LNCaP clone FGC (cell line): ENCODE results near the gene RFFL.
"Not testable (repeated sequence)": the region's sequence is repeated elsewhere in the genome, so short reads cannot be mapped to it uniquely, and the experiment has no call there.

Experiments used
- DNase-seq: peaks from one replicate; pipeline ENCODE4 v3.0.0-alpha.2; 2011; ENCODE audit warnings: low read depth
- H3K4me3 ChIP-seq: 2 replicates; pipeline ENCODE4 v1.5.1; 2011; ENCODE audit warnings: mild to moderate bottlenecking, low read depth, low read length, control low read depth
- CTCF ChIP-seq: IDR thresholded peaks from 2 replicates; pipeline ENCODE4 v1.5.1; 2012; ENCODE audit warnings: mild to moderate bottlenecking; ENCODE audit not compliant: control insufficient read depth, insufficient read depth; ENCODE audit errors: extremely low read depth

Gene RFFL

DNA sequence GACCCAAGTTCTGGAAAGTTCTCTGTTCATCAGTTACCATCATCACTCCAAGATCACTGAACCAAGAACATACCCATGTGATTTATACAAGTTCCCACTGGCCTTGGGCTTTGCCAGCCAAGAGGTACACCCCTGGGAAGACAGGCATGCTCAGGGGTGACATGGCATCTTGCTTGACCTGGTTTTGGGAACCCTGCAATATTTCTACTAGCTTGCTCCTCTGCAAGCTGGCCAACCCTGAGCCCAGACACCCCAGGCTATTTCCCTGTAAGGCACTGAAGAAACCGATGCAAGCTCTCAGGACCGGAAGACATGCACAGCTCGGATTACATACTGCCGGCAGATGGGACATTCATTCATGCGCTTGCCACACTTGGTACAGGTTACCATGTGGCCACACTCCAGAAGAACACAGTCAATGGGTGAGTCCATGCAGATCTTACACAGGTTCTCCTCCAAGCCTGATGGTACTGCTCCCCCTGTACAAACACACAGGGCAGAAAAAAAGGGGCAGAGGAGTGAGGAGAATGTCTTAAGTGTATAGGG is 51.8 kb downstream of the RFFL start:
- no peak for TF ChIP-seq CTCF
- no peak for DNase-seq
- no peak overlapping the region for H3K4me3 ChIP-seq

- no peak for DNase-seq
- no peak for TF ChIP-seq CTCF
These were observed 53.4 kb downstream of the RFFL start for GRCh38 chr17:35010093-35010492.

DNA sequence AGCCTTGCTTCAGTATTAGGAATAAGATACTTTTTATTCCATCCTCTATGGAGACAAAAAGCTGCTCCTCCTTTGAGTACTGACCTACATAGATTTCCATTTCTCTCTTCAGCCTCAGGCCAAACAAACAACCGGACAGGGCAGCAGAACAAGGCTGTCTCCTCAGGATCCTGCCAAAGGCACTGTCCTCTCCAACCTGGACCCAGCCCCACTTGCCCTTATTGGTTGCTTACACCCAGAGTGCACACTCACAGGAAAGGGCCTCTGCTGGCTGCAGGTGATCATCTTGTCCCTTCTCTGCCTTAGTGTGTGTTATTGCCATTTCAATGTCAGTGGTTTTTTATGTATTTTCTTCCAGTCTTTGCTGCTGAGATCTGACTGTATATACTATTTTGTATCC is 56.5 kb downstream of the RFFL start:
- TF ChIP-seq CTCF, result no peak
- DNase-seq, result no peak
- H3K4me3 ChIP-seq, result no peak overlapping the region

More at GRCh38 chr17:35010093-35010492, 53.4 kb downstream of the RFFL start:
- H3K4me3 ChIP-seq, result no peak overlapping the region

GRCh38 chr17:35006345-35006744 is 57.2 kb downstream of the RFFL start:
- no peak for DNase-seq
- H3K4me3 ChIP-seq, result no peak overlapping the region
- TF ChIP-seq CTCF, result no peak

- TF ChIP-seq CTCF, result no peak
- no peak overlapping the region for H3K4me3 ChIP-seq
- no peak for DNase-seq
These were observed 59.7 kb downstream of the RFFL start for GRCh38 chr17:35003778-35004177.

GRCh38 chr17:35002876-35003551 is 60.5 kb downstream of the RFFL start:
- no peak for TF ChIP-seq CTCF
- DNase-seq, result peak; percentile 72
- H3K4me3 ChIP-seq, result no peak overlapping the region

DNA sequence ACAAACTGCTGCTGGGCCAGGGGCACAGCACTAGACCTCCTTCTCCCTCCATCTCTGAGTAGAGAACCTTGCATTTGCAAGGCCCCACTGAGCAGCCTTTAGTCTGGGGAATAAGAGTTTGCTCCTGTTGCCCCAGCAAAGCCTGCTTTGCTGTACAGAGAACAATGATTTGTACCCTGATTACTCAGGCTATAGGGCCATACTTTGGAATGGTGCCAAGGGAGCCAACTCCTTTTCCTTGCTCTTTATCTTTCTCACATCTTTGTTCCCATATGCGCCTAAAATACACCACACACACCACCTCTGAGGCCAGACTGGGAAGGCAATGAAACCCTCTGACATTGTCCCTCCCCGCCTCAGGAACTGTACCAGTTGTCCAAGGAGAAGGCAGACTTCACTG is 62.0 kb downstream of the RFFL start:
- TF ChIP-seq CTCF, result no peak
- no peak for DNase-seq
- H3K4me3 ChIP-seq, result no peak overlapping the region

DNA sequence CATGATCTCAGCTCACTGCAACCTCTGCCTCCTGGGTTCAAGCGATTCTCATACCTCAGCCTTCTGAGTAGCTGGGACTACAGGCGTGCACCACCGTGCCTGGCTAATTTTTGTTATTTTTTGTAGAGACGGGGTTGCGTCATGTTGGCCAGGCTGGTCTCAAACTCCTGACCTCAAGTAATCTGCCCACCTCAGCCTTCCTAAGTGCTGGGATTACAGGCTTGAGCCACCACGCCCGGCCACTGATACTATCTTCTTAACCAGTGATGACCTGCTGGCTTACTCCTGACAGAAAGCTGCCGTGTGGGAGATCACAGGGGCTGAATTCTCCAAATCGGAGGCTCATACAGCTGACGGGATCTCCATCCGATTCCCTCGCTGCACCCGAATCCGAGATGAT is 62.5 kb downstream of the RFFL start:
- DNase-seq, H3K4me3 ChIP-seq: not testable (repeated sequence)
